Posterior vena cava (tissue), 2 donors: Measurements from ENCODE around the gene ZSCAN29. TPM values are rescaled to one million over a fixed set of nuclear protein-coding genes. Genes with fewer than 3 reads are reported as not detected.
"Not testable (repeated sequence)": the region's sequence is repeated elsewhere in the genome, so short reads cannot be mapped to it uniquely, and the experiment has no call there.

Experiments
- DNase-seq: peaks from one replicate; pipeline ENCODE4 v3.0.0-alpha.2; 2020; ENCODE audit warnings: low spot score
- intact Hi-C, 2 donors: fragments of 100-400 bp; cut with DNase I; formaldehyde crosslinking; loops; one replicate each; pipeline versions ENCODE4 v1.14.1 to v1.14.2; 2022 to 2023
- long read RNA-seq, 2 donors: library from polyadenylated mRNA; unstranded; transcript quantifications; one replicate each; pipeline ENCODE4 v2.0.0, GENCODE V29; 2020 to 2021
- total RNA-seq, 2 donors: library from RNA; stranded (reverse); fragmentation: NEBNext Ultra II Directional; extraction: Animal tissue kit (Norgen Biotek cat#: 25700); gene quantifications; one replicate each; pipeline ENCODE4 v1.2.1, GENCODE V29; 2021
- donor health status: DM: yes; HTN: yes; CAD: no.
- donor health status: DM: yes; HTN: yes; CAD: no.

Gene ZSCAN29
- total RNA-seq, result 10 to 100 TPM; 17.1 to 17.9 TPM
- long read RNA-seq, donor 1, partial matches to known transcripts, result 0 of 5 reads
- long read RNA-seq, donor 1, other reads (novel, unspliced or antisense), result 5 of 5 reads
- long read RNA-seq, donor 2, partial matches to known transcripts, result 0 of 4 reads
- long read RNA-seq, donor 2, other reads (novel, unspliced or antisense), result 4 of 4 reads

GRCh38 chr15:43370975-43371974 is at the start of gene ZSCAN29, which contains the start of gene TUBGCP4:
ZSCAN29 (minus strand) TSS chr15:43371043; CDS start chr15:43369913, 1,130 bp downstream.
TUBGCP4 (plus strand) TSS chr15:43371101; CDS start chr15:43371355, 254 bp downstream.
- intact Hi-C loops, result no loop called here
- peak; percentile 94 for DNase-seq

GRCh38 chr15:43420435-43420834 is 49.6 kb upstream of the ZSCAN29 start:
- DNase-seq, result no peak
- intact Hi-C loops, result no loop called here

- intact Hi-C loops, result no loop called here
- DNase-seq, result no peak
Observed at GRCh38 chr15:43414196-43414595, 43.4 kb upstream of the ZSCAN29 start.

GRCh38 chr15:43412096-43412495 is 41.3 kb upstream of the ZSCAN29 start:
- no peak for DNase-seq
- intact Hi-C loops, result no loop called here

GRCh38 chr15:43410572-43411214 is 39.9 kb upstream of the ZSCAN29 start:
- intact Hi-C loops, result no loop called here
- no peak for DNase-seq

- no peak for DNase-seq
- intact Hi-C loops, result no loop called here
Observed at GRCh38 chr15:43408789-43409188, 37.9 kb upstream of the ZSCAN29 start.

GRCh38 chr15:43406808-43407207 is 36.0 kb upstream of the ZSCAN29 start:
- intact Hi-C loops, result no loop called here
- DNase-seq, result no peak

GRCh38 chr15:43406189-43406588 is 35.3 kb upstream of the ZSCAN29 start:
- DNase-seq, result no peak
- intact Hi-C loops, result no loop called here

GRCh38 chr15:43404130-43404529 is 33.3 kb upstream of the ZSCAN29 start:
- intact Hi-C loops, result no loop called here
- no peak for DNase-seq

GRCh38 chr15:43403616-43404015 is 32.8 kb upstream of the ZSCAN29 start:
- no peak for DNase-seq
- intact Hi-C loops, result no loop called here

GRCh38 chr15:43402255-43402654 is 31.4 kb upstream of the ZSCAN29 start:
- intact Hi-C loops, result no loop called here
- DNase-seq, result no peak

- DNase-seq, intact Hi-C loops: not testable (repeated sequence)
Observed at GRCh38 chr15:43393592-43393991, 22.7 kb upstream of the ZSCAN29 start.

GRCh38 chr15:43390723-43391122 is 19.9 kb upstream of the ZSCAN29 start:
- intact Hi-C loops, result no loop called here
- no peak for DNase-seq

GRCh38 chr15:43383070-43383469 is 12.2 kb upstream of the ZSCAN29 start:
- DNase-seq, result no peak
- intact Hi-C loops, result no loop called here

GRCh38 chr15:43382310-43382709 is 11.5 kb upstream of the ZSCAN29 start:
- DNase-seq, result no peak
- intact Hi-C loops, result no loop called here

- no peak for DNase-seq
- intact Hi-C loops, result no loop called here
Observed at GRCh38 chr15:43378601-43379000, 7.8 kb upstream of the ZSCAN29 start.

- no peak for DNase-seq
- intact Hi-C loops, result no loop called here
Observed at GRCh38 chr15:43376017-43376705, 5.3 kb upstream of the ZSCAN29 start.

GRCh38 chr15:43370310-43370974 is 401 bp downstream of the ZSCAN29 start:
- intact Hi-C loops, result no loop called here
- peak; percentile 79 for DNase-seq

GRCh38 chr15:43361313-43361903 is 9.4 kb downstream of the ZSCAN29 start:
- intact Hi-C loops, result no loop called here

More at GRCh38 chr15:43361313-43361903, 9.4 kb downstream of the ZSCAN29 start:
- DNase-seq, result no peak
